GM19468 (cell line): ENCODE measurements around the gene SRPX.

Experiments
- ATAC-seq: cut with Tn5 transposase; IDR thresholded peaks from one replicate; pipeline ENCODE4 v1.9.1; 2021; ENCODE audit warnings: mild to moderate bottlenecking, moderate library complexity, moderate number of reproducible peaks; ENCODE audit not compliant: unreplicated experiment; ENCODE audit errors: extremely low read depth

Gene SRPX

DNA sequence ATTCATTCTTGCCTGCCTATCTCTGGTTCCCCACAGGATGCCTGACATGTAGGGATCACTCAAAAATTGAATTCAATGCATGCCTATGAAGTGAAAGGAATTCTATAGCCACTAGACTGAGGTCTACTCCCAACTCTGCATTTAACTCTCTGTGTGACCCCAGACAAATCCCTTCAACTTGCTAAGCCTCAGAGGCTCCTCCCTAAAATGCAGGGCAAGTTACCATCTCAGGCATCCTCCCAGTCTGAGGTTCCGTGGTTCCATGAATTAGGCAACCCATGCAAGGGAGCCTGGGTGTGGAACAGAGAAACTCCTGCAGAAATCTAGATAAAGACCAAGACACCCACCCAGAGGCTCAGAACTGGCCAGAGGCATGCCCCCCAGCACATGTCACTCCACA lies 6.6 kb downstream of the SRPX start:
- ATAC-seq, result no peak

DNA sequence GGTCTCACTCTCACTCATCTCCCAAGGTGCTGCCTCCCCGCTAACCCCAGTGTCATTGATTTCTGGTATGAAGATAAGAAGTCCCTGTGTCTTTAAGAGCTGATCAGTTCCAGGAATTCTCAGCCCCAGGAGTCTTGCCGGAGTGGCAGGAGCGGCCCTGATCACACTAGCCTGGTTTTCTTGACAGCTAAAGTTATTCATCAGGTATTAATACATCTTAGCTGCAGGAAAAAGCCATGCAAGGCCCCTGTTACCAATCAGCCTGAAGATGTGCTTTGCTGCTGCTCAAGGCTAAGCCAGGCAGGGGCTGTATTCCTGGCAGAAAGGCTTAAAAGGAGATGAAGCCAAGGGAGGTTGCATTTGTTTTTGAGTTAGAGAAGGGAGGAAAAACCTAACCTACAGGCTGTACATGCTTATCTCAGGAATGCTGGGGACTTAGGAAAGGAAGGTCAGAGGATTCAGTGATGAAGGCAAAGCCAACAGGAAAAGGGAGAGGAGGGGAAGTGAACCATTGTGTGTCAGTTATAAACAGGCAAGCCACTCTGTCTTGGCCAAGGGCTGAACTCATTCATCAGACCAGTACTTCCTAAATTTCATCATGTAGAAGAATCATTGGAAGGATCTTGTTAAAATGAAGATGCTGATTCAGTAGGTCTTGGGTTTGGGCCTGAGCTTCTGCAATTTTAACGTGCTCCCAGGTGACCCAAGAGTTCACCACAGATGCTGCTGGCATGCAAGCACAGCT lies 8.6 kb downstream of the SRPX start:
- ATAC-seq, result no peak

DNA sequence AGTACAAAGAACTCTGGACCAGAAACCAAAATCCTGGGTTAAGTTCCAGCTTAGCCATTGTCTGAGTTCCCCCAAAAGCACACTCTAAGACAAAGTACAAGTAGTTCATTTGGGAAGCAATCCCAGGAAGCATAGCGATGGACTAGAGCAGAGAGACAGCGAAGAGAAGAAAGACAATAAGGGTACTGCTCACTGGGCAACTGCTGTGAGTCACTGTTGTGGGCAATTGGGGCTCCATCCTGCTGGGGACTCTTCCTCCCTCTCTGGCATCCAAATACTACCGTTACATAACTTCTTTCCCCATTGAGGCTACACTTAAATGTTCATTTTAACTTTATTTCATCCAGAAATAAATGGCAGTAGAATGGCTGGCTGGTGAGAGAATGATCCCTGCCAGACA lies 14.1 kb downstream of the SRPX start:
- no peak for ATAC-seq

DNA sequence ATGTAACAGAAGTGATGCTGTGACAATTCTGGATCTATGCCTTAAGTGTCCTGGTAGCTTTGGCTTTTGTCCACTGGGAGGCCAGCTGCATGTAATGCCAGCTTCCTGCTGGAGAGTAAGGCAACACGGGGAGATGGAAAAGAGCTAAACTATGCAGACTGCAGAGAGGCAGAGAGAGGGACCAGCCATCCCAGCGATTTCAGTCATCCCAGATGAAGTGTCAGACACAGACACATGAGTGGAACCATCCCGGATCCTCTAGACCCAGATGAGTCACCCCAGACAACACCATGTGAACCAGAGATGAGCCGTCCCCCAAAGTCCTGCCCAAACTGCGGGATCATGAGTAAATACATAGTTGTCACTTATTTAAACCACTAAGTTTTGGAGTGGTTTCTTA lies 14.6 kb downstream of the SRPX start:
- ATAC-seq, result no peak

DNA sequence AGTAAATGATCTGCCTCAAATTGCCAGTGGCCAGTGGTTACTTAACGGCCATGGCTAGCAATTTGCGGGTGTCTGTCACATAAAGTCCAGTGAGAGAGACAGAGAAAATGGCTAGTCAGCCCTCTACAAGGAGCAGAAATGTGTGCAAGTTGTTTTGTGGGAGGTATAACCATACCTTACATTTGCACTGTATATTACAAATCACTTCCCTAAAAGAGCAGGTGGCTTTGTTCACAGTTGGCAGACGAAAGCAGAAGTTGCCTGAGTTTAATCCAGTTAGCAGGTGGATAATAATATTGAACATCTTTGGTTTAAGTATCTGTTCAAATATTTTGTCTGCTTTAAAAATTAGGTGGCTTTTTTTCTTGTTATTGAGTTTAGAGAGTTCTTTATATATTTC lies 15.6 kb downstream of the SRPX start:
- ATAC-seq, result no peak

DNA sequence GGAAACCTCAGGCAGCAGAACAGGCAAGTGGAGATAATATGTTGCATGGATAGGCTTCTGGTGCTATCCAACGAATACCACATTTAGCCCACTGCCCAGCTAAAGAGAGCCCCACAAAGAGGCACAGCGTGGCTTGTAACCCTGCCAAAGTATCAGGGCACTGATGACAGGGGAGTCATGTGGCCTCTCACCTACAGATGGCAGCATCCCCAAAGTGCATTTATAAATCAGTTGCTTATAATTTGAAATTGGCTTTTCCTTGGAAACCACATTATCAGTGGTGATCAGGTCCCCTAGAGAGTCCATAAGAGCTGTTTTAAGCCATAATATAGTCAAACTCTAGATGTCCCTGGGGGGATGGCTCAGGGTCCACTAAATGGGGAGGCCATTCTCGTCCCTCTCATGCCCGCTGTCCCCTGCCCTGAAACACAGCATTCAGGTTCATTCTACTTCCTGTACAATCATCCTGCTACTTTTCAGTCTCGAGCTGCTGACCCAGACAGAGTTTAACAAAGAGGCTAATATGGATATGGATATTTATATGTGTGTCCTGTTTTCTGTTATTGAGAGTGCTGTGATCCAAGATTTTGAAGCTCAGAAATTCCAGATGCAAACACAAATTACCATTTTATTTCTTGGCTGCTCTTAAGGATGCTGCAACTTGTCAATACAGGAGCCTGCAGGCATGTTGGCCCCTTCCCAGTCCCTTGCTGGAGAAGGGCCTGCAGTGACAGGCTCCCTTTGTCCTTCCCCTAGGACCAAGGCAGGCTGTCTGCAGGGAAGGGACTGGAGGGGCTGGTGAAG lies 28.5 kb downstream of the SRPX start:
- no peak for ATAC-seq

DNA sequence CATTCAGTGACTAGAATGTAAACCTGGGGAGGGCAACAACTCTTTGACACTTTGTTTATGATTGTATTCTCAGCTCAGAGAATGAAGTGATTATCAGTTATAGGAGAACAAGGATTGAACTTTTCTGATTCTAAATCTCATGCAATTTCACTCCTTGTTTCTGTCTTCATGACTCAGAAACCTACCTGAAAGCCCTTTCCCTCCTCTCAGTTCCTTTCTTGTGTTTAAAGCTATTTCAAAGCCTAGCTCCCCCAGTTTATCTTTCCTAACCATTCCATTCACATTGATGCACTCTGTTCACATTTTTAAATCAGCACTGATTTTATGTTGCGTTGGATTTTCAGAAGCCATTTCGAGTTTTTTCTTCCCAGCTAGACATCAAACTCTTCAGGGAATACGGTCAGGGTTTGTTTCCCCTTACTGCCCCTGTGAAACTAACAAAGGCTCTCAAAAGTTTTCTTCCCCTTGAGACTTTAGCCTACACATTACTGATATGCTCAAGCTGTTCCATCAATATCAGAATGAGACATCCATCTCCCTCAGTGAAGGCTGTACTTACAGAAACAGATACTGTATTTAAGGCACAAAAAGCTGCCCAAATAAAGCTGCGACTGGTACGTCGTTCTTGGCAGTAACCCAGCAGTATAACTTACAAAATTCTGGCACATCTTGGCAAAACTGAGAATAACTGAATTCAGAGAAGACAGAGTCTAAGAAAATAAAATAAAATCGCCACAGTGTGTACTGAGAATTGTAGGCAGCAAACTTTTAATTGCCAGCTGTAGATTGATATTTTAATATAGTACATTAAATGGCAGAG lies 31.0 kb downstream of the SRPX start:
- no peak for ATAC-seq

DNA sequence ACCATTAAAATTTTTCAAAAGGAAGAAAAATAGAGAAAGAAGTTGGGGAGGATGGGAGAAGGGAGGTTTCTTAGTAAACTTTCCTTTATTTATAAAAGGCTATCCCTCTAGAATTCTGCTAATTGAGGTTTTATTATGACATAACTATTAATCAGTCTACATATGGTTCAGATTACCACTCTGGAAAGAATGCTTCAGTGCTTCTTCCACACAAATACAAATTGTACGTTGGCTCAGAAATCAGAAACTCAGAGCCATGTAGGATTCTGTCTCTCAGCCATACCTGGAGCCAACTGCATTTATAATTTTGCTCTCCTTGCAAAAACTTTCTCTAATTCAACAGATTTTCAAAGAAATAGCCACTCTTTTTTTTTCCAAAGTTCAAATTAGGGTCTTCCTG lies 37.1 kb downstream of the SRPX start:
- no peak for ATAC-seq

DNA sequence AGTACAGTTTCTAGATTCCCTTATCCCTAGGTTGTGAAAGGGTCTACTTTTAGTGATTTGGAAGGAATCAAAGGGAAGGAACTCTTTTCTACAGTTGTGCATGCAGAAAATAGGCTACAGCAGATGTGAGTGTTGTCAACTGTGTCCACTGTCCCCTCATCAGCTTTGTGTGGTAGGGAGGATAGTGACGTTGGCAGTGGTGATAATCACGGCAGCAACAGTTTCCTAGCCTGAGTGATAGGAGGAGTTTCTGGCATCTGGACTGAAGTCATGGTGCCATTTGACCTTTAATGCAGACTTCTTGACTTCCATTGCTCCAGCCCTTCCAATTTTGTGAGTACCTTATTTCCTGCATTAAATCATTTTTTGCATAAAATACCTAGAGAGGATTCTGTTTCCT lies 39.3 kb downstream of the SRPX start:
- no peak for ATAC-seq

DNA sequence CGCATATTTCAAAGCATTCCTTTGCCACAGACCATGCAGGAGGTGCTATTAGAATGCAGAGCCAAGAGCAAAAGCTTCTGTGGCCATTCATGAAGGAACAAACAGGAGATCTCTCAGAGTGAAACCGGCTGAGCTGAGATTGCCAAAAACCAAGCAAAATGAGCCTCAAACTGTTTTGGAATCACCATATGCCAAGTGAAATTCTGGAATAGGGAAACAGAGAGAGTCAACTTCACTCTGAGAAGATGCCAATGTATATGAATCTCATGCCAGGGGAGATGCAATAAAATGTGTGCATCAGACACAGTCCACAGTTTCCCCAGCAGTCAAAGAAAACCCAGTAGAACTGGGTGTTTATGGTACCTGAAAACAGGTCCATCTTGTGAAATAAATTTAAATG lies 42.3 kb downstream of the SRPX start:
- no peak for ATAC-seq

DNA sequence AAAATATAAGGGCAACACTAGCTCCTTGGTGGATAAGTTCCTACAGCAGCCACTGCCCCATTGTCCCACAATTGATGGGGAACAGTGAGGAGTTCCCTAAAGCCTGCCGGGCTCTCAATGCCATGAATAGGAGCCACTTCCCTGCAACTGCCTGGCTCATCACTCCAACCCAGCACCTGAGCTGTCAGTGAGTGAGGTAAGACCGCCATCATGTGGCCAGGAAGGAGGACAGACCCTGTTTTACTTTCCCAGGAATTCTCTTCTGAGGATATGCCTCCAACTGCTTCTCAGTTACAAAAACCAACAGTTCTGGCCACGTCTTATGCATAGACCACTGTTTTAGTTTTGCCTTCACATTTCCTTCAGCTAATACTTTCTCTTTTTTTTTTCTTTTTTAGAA lies 45.5 kb downstream of the SRPX start:
- ATAC-seq, result no peak

DNA sequence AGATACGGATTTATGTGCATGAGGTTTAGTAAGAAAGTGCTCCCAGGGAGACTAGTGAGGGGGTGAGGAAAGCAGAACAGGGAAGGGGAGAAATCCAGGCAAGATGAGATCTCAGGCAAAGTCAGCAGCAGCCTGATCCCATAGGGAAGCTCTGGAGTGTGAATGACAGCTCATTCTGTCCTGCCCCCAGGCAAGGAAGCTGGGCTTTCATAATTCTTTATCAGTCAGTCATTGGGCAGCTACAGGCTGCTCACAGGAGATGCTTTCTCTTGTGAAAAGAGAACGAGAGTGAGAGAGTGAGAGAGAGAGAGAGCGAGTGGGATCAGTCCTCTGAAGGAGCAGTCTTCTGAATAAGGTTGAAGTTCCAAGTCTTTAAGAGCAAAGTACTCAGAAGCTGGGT lies 48.1 kb downstream of the SRPX start:
- ATAC-seq, result no peak

DNA sequence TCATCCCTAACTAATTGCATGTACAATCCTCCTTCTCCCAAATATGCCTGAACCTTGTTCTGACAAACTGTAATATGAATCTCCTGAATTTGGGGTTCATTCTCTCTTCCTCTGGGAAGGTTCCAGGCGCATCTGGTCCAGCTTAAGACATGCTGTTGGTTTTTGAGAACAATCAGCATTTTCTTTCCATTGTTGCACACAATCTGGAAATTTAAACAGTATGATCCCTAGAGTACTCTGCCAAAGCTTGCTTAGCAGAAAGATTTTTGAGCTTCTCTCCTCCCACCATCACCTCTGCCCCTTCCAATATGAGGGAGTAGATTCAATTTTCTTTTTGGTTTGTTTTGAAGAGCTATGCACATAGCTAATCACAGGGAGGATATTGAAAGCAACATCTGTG lies 50.1 kb downstream of the SRPX start:
- no peak for ATAC-seq

DNA sequence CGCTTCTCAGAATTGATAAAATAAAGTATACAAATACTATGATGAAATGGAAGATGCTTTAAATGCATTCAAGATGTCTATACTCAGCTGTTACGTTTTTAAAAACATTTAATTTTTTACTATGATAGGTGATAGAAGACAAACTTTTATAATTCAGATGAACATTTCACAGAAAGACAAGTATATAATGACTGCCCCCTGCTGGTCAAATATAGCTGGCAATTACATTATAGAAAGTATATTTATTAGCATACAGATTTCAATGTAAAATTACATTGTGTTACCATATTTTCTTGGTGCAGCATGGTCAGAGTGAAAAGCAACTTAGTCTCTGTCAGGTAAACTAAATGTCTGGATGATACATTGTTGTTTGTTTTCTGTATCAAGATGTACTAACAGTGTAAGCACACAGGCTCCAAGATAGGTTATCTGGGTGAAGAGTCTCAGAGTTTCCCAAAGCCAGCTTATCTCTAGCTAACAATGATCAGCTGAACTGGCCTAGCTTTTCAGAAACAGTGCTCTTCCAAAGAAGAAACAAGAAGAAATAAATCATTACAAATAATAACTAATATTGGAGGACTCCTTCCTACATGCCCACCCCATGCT lies 54.1 kb downstream of the SRPX start:
- ATAC-seq, result no peak

DNA sequence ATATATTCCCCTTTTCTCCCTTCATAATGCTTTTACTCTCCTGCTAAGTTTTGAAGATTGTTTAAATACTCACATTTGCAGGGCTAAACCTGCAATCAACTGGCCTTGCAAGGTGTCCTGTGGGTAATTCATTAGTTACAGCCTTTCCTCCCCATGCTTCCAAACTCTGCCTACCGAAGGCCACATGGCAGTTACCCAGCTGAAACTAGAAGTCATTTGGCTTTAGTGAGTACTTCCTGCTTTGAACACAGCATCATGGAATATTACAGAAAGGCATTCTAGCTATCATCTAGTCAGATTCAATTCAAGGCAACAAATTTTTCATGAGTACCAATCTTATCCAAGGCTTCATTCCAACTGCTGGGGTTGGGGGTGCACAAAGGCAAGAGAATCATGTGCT lies 55.6 kb downstream of the SRPX start:
- ATAC-seq, result no peak

DNA sequence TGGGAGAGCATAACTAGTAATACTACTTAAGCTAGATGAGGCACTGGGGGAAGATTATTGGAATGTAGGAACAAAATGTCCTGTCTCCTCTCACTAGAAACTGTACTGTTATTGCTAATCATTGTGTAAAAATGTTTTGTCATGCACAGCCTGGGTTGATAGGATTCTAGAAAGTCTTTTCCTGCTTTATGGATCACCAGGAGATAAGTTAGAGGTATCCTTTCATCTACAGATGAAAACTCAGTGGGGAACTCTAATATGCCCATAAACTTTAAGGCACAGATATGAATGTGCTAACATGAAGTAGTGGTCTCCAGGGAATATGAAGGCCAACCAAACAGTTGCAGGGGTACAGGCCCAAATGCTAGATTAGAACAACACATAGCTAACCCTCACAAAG lies 57.5 kb downstream of the SRPX start:
- no peak for ATAC-seq

DNA sequence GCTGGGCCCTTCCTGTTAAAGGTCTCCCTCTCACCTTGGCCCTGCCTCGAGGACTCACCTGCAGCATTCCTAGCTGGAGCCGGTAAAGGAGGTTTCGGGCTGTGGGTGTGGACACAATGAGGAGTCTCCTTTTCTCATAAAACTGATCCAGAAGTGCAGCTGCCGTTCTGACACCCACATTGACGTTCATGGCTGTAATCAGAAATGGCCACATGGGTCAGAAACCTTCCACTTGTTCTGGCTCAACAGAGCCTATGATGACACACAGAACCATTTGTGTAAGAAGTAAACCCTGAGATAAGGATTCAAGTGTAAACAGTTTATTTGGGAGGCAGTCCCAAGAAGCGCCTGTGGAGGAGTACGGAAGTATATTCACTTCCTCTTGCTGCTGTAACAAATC lies 63.8 kb downstream of the SRPX start:
- ATAC-seq, result no peak

DNA sequence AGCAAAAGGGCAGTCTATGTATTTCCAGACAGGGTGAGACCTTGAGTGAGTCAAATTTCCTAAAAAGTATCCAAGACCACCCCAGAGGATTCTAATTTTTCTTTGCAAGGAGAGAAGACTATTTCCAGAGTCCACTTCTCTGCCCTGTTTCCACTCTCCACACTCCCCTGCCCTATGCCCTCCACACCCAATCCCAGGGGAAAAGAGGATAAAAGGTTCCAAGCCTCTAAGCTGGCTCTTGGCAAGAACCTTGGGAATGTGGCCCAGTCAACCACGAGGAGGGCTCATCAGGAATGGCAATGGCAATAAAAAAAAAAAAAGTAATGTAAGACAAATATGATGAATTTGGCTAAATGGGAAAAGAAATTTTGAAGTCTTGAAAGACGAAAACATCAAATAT lies 65.9 kb downstream of the SRPX start:
- no peak for ATAC-seq

DNA sequence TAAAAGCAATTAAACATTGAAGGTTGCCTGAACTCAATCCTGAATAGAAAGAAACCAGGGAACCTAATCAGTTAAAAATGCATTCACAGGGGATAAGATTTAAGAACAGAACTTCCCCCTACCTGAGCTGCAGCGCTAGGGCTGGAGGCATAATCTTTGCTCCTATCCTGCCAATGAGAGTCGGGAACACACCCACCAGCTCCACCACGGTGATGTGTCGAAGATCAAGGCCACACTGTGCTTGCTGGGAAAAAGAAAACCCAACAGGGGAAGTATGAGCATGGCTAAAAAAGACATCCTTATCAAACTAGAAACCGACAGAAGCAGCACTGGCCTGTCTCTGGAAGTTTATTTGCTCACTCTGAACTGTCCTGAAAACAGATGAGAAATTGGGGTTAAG lies 66.3 kb downstream of the SRPX start:
- no peak for ATAC-seq

DNA sequence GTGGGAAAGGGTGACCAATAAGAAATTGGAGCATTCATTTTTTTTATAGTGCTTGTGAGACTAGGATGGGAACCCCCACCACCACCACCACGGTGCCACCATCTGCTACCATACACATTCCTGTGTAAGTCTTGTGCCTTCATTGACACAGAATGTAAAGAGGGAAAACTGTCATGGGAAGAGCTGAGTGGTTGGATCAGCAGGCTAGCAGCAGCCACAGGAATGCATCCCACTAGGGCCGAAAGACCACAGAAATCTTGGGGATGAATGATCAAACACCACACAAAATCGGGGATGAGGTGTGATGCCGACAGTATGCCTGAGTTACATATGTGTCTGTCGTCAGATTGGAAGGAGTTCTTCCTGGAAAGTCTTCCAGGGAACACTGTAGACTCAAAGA lies 69.2 kb downstream of the SRPX start:
- no peak for ATAC-seq

DNA sequence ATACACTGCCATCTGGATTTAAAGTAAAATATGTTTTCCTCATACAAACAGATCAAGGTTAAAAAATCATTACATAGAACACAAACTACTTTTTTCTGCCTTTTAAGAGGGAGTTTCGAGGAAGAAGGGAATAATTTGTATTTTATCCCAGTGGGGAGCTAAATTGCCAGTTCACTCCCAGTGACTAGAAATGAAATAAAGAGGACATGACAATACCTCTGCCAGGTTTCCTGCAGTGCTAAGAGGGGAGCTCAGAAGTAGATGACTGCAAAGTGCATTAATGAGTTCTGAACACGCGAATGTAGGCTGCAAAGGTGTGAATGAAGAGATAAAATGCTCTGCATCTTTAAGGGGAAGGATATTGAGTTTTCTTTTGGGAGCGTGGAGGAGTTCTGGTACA lies 69.7 kb downstream of the SRPX start:
- no peak for ATAC-seq
